Gastrocnemius medialis (tissue), 4 donors: ENCODE data around the gene FAM227B.

Source experiments
- CTCF ChIP-seq, 5 experiments: fragments of 450-650 bp in 3 of 5; fragments of 200-600 bp in 2 of 5; sonication (generic) in 2 of 5; IDR thresholded peaks in 4 of 5; conservative IDR thresholded peaks in 1 of 5; 1 replicate in 4 of 5; 2 replicates in 1 of 5; pipeline ENCODE4 v1.5.1; 2016 to 2019; ENCODE audit warnings: antibody characterized with exemption in 5 of 5, mild to moderate bottlenecking in 3 of 5, moderate library complexity in 3 of 5
- POLR2A ChIP-seq, 2 donors: fragments of 450-650 bp; IDR thresholded peaks; one replicate each; pipeline ENCODE4 v1.6.1; 2017; ENCODE audit warnings: antibody characterized with exemption in 2 of 2, mild to moderate bottlenecking in 2 of 2, moderate library complexity in 2 of 2

GRCh38 chr15:49309889-49310288 is 310.7 kb downstream of the FAM227B start:
- TF ChIP-seq CTCF (IDR thresholded peaks at IDR 0.05 in 4 of 5, conservative IDR thresholded peaks at IDR 0.05 in 1 of 5) (no peak), POLR2A (IDR thresholded peaks at IDR 0.05) (no peak)
